ENCODE measurements around the gene FBN3.

DNA sequence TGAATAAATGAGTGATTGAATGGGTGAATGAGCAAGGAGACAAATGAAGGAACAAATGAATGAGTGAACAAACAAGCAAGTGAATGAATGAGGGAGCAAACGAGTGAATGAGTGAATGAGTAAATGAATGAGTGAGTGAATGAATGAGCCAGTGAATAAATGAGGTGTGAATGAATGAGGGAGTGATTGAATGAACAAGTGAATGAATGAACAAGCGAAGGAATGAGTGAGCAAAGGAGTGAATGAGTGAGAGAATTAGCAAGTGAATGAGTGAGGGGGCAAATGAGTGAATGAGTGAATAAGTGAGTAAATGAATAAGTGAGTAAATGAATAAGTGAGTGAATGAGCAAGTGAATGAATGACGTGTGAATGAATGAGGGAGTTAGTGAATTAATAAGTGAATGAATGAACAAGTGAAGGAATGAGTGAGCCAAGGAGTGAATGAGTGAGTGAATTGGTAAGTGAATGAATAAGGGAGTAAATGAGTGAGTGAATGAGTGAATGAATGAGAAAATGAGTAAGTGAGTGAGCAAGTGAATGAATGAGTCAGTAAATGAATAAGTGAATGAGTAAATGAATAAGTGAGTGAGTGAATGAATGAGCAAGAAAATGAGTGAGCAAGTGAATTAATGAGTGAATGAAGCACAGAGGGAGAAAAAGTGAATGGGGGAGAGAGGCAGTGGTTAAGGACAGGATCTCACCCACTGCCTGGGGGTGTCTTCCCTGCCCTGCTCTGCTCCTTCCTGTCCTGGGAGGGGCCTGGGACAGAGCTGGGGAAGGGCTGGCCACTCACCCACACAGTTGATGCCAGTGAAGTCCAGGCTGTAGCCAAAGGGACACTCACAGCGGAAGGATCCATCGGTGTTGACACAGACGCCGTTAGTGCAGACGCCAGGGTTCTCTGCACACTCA is 60.4 kb downstream of the FBN3 start:
- TF ChIP-seq, protein P1, sequence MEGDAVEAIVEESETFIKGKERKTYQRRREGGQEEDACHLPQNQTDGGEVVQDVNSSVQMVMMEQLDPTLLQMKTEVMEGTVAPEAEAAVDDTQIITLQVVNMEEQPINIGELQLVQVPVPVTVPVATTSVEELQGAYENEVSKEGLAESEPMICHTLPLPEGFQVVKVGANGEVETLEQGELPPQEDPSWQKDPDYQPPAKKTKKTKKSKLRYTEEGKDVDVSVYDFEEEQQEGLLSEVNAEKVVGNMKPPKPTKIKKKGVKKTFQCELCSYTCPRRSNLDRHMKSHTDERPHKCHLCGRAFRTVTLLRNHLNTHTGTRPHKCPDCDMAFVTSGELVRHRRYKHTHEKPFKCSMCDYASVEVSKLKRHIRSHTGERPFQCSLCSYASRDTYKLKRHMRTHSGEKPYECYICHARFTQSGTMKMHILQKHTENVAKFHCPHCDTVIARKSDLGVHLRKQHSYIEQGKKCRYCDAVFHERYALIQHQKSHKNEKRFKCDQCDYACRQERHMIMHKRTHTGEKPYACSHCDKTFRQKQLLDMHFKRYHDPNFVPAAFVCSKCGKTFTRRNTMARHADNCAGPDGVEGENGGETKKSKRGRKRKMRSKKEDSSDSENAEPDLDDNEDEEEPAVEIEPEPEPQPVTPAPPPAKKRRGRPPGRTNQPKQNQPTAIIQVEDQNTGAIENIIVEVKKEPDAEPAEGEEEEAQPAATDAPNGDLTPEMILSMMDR (IDR thresholded peaks at IDR 0.05): no peak
- no peak for TF ChIP-seq POLR2A (IDR thresholded peaks at IDR 0.05)

Measured in heart left ventricle (tissue), 13 donors.